Central memory CD8-positive, alpha-beta T cell (primary cell): ENCODE measurements around the gene ATP2C1.
"Not testable (repeated sequence)": the region's sequence is repeated elsewhere in the genome, so short reads cannot be mapped to it uniquely, and the experiment has no call there.

Experiments
- ATAC-seq: fragments of 150-1000 bp; cut with Tn5 transposase; replicated peaks from 2 replicates; pipeline ENCODE4 v1.10.0; 2022; ENCODE audit warnings: mild to moderate bottlenecking, moderate FRiP score, moderate number of reproducible peaks; ENCODE audit not compliant: poor library complexity, severe bottlenecking; ENCODE audit errors: extremely low read depth
- DNase-seq, 2 donors: peaks; one replicate each; pipeline ENCODE4 v3.0.0; 2021; ENCODE audit warnings: low spot score in 2 of 2
- H3K27ac Mint-ChIP-seq: one replicate; pipeline ENCODE4 v1.8.0; 2022; ENCODE audit warnings: low read depth, mild to moderate bottlenecking, moderate library complexity, mixed read lengths
- H3K27me3 Mint-ChIP-seq: one replicate; pipeline ENCODE4 v1.8.0; 2022; ENCODE audit warnings: mixed read lengths
- H3K36me3 Mint-ChIP-seq: one replicate; pipeline ENCODE4 v1.8.0; 2022; ENCODE audit warnings: mild to moderate bottlenecking, moderate library complexity, mixed read lengths; ENCODE audit not compliant: insufficient read depth
- H3K4me1 Mint-ChIP-seq: one replicate; pipeline ENCODE4 v1.8.0; 2022; ENCODE audit warnings: mixed read lengths
- H3K4me3 Mint-ChIP-seq: one replicate; pipeline ENCODE4 v1.8.0; 2022; ENCODE audit warnings: mild to moderate bottlenecking, moderate library complexity, mixed read lengths
- H3K9me3 Mint-ChIP-seq: one replicate; pipeline ENCODE4 v1.8.0; 2022; ENCODE audit warnings: mixed read lengths

Gene ATP2C1

DNA sequence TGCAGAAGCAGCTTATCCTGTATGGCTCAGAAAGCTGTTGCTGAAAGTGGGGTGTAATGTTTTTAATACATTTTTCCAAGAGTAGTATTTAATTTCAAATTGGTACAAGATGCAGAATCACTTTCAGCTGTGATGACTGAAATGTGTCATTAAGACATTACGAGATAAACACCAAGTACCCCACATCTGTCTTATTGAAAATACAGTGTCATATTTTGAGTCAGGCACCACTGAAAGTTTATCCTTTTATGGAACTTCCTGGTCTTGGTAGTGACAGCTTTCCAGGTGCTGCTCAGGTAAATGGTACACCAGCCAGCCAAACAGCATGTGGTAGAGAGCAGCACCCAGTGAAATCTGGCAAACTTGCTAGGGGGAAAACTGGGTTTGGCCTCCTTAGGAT is 115.8 kb downstream of the ATP2C1 start:
- Mint-ChIP-seq H3K4me3 (no peak overlapping the region), H3K9me3 (no peaks in the 10 kb centered on the region), H3K36me3 (peaks cover 41% of the 10 kb centered on the region), H3K4me1 (peaks cover 9% of the 10 kb centered on the region), H3K27ac (no peak overlapping the region), H3K27me3 (no peaks in the 10 kb centered on the region)
- ATAC-seq = no peak
- no peak for DNase-seq

DNA sequence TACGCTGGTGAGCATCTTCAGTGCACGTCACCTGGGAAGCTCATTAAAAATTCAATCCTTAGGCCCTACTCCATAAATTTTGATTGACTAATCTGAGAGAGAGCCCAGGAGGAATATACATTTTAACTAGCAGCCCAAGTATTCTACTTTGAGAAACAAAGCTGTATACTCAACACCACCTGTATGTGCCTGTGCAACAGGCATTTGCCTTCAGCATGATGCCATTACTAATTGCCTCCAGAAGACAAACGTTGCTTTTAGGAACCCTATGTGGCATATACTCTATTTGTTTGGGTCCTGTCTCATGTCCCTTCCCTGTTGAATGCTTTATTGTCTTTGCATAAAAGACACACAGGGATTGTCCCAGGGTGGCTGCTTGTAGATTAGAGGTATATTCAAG is 125.1 kb downstream of the ATP2C1 start:
- peaks cover 32% of the 10 kb centered on the region for H3K36me3 Mint-ChIP-seq
- ATAC-seq (no peak), DNase-seq (no peak)
- no peak overlapping the region for H3K4me3 Mint-ChIP-seq
- no peaks in the 10 kb centered on the region for H3K9me3 Mint-ChIP-seq
- no peak overlapping the region for H3K27ac Mint-ChIP-seq
- no peaks in the 10 kb centered on the region for H3K27me3 Mint-ChIP-seq
- peaks cover 40% of the 10 kb centered on the region for H3K4me1 Mint-ChIP-seq

DNA sequence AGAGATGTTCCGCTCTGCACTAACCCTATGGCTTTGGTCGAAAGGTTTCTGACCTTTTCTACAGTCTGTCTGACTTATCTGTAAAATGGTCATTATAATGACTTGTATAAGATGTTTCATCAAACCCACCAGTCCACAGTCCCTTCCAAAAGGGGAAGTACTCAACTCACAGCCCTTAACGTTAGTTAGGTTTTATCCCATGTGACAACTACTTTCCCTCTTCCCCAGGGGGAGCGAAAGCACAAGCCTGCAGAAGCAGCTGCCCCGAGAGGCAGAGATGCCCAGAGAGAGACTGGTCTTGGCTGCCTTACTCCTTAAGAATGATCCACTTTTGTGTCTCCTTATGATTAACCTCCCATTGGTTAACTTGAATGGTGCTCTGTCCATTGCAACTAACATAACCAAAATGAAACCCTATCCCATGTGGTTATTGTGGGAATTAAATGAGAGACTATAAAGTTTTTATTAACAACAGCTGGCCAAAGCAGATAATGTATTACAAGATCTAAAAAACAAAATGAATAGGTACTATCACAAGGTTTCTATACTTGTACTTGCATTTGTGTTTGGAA is 126.3 kb downstream of the ATP2C1 start:
- H3K36me3 Mint-ChIP-seq = peaks cover 26% of the 10 kb centered on the region
- no peaks in the 10 kb centered on the region for H3K27me3 Mint-ChIP-seq
- peaks cover 49% of the 10 kb centered on the region for H3K4me1 Mint-ChIP-seq
- no peak for ATAC-seq
- H3K4me3 Mint-ChIP-seq = no peak overlapping the region
- no peaks in the 10 kb centered on the region for H3K9me3 Mint-ChIP-seq
- no peak for DNase-seq
- peak overlapping the region; percentile 66 for H3K27ac Mint-ChIP-seq

DNA sequence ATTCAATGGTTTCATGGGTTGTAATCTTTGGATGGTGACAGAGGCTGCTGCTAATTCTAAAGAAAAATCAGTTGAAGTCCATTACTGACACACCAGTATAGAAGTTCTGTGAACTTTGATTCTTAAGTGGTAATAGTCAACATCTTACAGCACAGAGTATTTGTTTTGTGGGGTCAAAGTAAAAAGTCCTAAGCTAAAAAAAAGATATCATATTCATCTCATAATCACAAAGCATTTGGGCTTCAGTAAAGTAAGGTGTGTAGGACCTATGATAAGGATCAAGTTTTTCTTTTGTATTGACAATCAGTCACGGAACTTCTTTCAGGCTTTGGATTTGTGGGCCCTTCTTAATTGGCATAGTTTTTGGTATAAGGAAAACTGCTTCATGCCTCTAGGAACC is 131.7 kb downstream of the ATP2C1 start:
- Mint-ChIP-seq H3K4me3 (peak overlapping the region; percentile 91), H3K36me3 (peaks cover 21% of the 10 kb centered on the region), H3K27me3 (no peaks in the 10 kb centered on the region), H3K9me3 (no peaks in the 10 kb centered on the region), H3K4me1 (peaks cover 41% of the 10 kb centered on the region), H3K27ac (peak overlapping the region; percentile 98)
- DNase-seq = no peak
- ATAC-seq = no peak

DNA sequence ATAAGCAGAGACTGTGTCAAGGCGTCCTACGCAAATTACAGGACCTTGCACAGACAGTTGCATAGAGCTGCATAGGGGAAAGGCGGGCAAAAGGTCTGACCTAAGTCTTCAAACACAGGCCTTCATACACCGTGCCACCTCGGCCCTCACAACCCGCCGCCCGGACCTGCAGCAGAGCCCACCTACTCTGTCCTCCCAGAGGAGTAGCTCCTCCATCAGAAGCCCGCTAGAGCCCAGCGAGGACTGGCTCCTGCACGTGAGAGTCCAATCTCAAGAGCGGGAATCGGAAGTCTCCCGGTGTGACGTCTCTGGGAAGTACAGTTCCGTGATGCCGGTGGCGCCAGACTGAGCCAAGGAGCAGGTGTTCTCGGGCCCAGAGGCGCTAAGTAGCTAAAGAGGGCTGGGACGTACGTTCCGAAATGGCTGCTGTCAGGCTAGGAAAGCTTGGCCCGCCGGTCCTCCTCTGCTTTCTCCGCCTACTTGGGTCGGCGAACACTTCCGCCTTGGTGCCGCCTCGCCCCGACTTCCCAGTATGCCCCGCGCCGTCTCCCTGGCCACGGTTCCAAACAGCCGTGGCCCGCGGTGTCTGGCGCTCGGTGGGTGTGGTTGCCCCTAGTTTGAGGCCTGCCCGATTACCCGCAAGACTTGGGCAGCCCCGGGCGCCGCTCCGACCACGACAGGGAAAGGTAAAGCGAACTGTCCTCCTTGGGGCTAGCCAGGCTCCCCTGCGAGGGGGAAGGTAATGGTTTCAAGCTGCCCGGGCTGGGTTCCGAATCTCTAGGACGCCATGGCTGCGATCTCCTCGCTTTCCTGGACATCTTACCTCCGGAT is 132.7 kb downstream of the ATP2C1 start, which contains the start of the genes ASTE1 and NEK11:
TSS of gene ASTE1 (minus strand) at position 505 of the 831 bp plus-strand sequence. CDS start 1,519 bp downstream, outside the sequence.
TSS of gene NEK11 (plus strand) at position 557 of the 831 bp plus-strand sequence. CDS start 2,832 bp downstream, outside the sequence.
- H3K27me3 Mint-ChIP-seq = no peaks in the 10 kb centered on the region
- peaks cover 31% of the 10 kb centered on the region for H3K4me1 Mint-ChIP-seq
- no peaks in the 10 kb centered on the region for H3K9me3 Mint-ChIP-seq
- peak; percentile 96 for ATAC-seq
- peaks cover 19% of the 10 kb centered on the region for H3K36me3 Mint-ChIP-seq
- H3K4me3 Mint-ChIP-seq = peak within 1 kb of the TSS; percentile 91
- H3K27ac Mint-ChIP-seq = peak within 1 kb of the TSS; percentile 98
- DNase-seq = peak; percentile 85 to 93

DNA sequence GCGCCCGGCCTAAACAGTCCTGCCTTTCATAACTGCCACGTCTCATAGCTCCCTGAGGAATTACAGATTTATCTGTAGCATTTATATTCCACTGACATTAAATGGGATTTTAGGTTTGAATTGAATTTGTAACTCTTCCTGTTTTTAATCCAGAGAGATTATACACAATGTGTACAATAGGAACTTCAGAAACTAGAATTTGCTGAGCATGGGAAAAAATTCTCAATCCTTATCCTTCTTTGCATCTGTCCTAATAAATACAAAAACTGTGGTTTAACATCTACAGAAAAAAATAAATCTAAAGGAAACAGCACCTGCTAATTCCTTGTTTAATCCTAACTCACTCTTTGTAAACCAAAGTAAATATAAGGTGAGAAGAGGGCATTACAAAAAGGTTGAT is 135.0 kb downstream of the ATP2C1 start:
- Mint-ChIP-seq H3K27ac (peak overlapping the region; percentile 98), H3K4me1 (peaks cover 23% of the 10 kb centered on the region), H3K4me3 (no peak overlapping the region), H3K36me3 (peaks cover 15% of the 10 kb centered on the region), H3K9me3 (no peaks in the 10 kb centered on the region), H3K27me3 (no peaks in the 10 kb centered on the region)
- DNase-seq (no peak), ATAC-seq (no peak)

DNA sequence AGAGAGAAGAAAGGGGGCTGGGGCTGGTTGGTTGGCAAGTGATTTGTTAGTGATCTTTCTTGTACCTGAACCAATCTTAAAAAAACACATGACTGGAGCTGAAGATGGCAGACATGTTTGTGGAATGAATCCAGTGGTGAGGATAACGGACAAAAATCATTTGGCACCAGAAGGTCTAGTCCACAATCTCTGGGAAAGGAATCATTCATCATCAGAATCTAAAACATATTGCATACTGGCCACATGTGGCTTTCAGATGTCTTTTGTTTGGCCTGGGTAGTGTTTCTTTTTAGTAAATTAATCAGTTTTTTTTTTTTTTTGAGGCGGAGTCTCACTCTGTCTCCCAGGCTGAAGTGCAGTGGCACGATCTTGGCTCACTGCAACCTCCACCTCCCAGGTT is 137.8 kb downstream of the ATP2C1 start:
- H3K27me3 Mint-ChIP-seq = no peaks in the 10 kb centered on the region
- no peak for DNase-seq
- peaks cover 4% of the 10 kb centered on the region for H3K36me3 Mint-ChIP-seq
- no peaks in the 10 kb centered on the region for H3K9me3 Mint-ChIP-seq
- H3K27ac Mint-ChIP-seq = peak overlapping the region; percentile 32
- H3K4me3 Mint-ChIP-seq = no peak overlapping the region
- no peaks in the 10 kb centered on the region for H3K4me1 Mint-ChIP-seq
- no peak for ATAC-seq

DNA sequence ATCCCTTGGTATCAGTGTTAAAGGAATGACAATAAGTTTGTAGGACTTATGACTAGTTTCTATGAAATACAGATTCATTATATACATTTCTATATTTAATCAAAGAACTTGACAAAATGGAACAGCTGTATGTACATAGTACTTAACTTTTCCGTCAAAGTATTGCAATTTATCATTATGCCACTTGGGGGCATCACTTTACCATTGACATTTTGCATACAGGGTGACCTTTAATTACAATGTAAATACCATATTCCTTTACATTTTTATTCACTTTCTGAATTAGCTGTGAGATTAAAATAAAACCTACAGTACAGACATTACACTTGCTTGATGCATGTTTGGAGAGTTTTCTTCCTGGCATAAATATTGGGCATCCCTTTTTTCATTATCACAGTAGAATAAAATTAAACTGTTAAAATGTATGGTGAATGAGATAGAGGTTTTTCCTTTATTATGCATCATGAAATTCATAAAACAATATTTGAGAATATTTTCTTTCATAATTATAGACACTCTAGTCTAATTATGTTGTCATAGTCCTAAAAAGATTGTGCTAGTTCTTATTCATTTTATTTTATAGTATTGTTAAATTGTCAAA is 139.7 kb downstream of the ATP2C1 start:
- Mint-ChIP-seq H3K27ac (no peak overlapping the region), H3K9me3 (no peaks in the 10 kb centered on the region), H3K27me3 (no peaks in the 10 kb centered on the region), H3K4me1 (no peaks in the 10 kb centered on the region), H3K36me3 (no peaks in the 10 kb centered on the region), H3K4me3 (no peak overlapping the region)
- no peak for ATAC-seq
- no peak for DNase-seq

DNA sequence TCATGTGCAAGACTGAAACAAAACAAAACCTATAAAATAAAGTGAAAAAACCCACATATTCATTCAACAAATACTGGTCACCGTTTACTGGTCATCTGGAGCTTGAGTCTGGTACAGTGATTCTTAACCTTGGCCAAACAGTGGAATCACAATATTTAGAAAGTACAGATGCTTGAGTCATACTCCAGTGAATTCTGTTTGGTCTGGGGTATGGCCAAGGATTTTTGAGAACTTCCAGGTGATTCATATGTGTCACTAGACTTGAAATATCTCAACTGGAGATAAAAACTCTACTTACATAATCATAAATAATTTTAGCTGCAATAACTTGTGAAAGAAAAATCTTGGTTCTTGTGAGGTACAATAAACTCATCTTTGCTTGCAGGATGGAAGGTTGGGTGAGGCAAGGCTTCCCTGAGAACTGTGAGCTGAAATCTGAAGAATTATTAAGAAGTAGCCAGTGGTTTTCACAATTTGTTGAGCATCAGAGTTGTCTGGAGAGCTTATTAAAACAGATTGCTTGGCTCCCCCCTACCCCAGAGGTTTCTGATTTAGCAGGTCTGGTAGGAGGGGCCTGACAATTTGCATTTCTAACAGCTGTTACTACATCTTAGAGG is 142.4 kb downstream of the ATP2C1 start:
- ATAC-seq (no peak), DNase-seq (no peak)
- H3K9me3 Mint-ChIP-seq = no peaks in the 10 kb centered on the region
- H3K4me1 Mint-ChIP-seq = peaks cover 4% of the 10 kb centered on the region
- H3K27me3 Mint-ChIP-seq = no peaks in the 10 kb centered on the region
- H3K4me3 Mint-ChIP-seq = no peak overlapping the region
- no peaks in the 10 kb centered on the region for H3K36me3 Mint-ChIP-seq
- no peak overlapping the region for H3K27ac Mint-ChIP-seq

DNA sequence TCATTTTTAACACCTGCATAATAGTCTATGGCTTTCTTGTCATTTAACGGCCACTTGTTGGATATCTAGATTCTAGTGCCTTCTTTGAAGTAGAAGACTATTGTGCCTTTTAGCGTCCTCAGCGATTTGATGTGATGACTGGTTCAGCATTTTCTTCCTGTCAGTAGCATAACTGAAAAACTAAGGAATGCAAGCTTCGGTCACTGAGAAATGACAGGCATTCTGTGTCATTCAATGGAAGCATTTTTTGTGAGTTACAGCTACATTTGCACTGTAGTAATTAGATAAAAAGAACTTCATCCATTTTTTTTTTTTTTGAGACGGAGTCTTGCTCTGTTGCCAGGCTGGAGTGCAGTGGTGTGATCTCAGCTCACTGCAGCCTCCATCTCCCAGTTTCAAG is 143.1 kb downstream of the ATP2C1 start:
- Mint-ChIP-seq H3K36me3 (no peaks in the 10 kb centered on the region), H3K9me3 (no peaks in the 10 kb centered on the region), H3K27ac (no peak overlapping the region), H3K4me1 (peaks cover 10% of the 10 kb centered on the region), H3K4me3 (no peak overlapping the region), H3K27me3 (no peaks in the 10 kb centered on the region)
- DNase-seq (no peak), ATAC-seq (no peak)

DNA sequence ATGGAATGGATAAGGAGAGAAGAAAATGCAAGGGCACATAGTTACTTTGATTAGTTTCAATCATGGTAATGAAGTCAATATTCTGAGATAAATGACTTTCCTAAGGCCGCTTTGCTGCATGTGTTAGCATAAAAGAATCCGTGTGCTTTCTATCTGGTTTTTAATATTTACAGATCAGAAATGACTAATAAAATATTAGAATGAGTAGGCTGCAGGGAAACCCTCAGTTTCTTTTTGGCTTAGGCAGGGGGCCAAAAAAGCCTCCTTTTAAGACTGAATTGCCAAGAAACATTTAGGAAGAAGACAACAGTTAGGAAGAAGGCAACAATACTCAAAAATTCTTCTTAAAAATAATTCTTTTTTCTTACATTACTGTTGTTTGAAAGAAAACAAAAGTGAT is 144.4 kb downstream of the ATP2C1 start:
- H3K27me3 Mint-ChIP-seq = no peaks in the 10 kb centered on the region
- ATAC-seq = no peak
- DNase-seq = no peak
- H3K27ac Mint-ChIP-seq = no peak overlapping the region
- no peak overlapping the region for H3K4me3 Mint-ChIP-seq
- no peaks in the 10 kb centered on the region for H3K36me3 Mint-ChIP-seq
- peaks cover 18% of the 10 kb centered on the region for H3K4me1 Mint-ChIP-seq
- H3K9me3 Mint-ChIP-seq = peaks cover 3% of the 10 kb centered on the region

DNA sequence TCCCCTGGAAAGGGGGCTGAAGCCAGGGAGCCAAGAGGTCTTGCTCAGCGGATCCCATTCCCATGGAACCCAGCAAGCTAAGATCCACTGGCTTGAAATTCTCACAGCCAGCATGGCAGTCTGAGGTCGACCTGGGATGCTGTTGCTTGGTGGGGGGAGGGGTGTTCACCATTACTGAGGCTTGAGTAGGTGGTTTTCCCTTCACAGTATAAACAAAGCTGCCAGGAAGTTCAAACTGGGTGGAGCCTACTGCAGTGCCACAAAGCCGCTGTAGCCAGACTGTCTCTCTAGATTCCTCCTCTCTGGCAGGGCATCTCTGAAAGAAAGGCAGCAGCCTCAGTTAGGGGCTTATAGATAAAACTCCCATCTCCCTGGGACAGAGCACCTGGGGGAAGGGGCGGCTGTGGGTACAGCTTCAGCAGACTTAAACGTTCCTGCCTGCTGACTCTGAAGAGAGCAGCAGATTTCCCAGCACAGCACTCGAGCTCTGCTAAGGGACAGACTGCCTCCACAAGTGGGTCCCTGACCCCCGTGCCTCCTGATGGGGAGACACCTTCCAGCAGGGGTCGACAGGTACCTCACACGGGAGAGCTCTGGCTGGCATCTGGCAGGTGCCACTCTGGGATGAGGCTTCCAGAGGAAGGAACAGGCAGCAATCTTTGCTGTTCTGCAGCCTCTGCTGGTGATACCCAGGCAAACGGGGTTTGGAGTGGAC is 148.5 kb downstream of the ATP2C1 start:
- H3K36me3 Mint-ChIP-seq, H3K27me3 Mint-ChIP-seq: not testable (repeated sequence)
- peak overlapping the region; percentile 70 for H3K27ac Mint-ChIP-seq
- H3K9me3 Mint-ChIP-seq = peaks cover 25% of the 10 kb centered on the region
- DNase-seq (peak in 1 of 2 donors; percentile 43), ATAC-seq (peak; percentile 86)
- peak overlapping the region; percentile 43 for H3K4me3 Mint-ChIP-seq
- H3K4me1 Mint-ChIP-seq = peaks cover 23% of the 10 kb centered on the region
